ENCODE data around the gene SLC2A13. TPM values are rescaled to one million over a fixed set of nuclear protein-coding genes. Genes with fewer than 3 reads are reported as not detected.

Gene SLC2A13
- total RNA-seq, 1 experiment from 2014 or later = 15.3 TPM

DNA sequence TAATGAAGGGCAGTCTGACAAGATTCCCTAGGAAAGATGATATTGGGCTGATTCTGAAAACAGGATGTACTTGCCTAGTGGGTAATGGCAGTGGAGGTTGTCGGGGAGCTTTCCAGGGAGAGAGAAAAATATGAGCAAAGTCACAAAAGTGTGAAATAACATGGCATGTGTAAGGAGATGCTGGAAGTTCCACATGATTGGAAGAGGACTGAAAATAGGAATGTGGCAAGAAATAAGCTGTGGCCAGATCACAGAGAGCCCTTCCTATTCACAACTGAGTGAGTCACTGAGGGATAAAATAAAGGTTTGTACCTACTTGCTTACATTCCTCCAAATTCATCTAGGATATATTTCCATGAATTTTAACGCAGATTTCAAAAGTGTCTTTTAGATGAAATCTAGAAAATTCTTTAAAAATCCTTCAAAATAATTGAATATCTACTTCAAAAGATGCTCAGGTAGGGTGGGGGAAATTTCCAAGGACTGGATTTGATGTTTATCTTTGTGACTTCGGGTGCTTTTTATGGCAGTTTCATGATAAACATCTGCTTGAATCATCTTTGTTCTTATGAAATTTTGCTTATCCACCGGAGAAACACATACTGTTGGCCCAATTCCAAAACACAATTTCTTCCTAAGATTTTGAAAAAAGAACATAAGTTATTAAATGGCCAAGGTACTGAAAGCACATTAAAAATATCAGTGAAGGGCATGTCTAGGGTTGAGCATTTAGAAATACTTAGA is 36.3 kb upstream of the SLC2A13 start (continued):
- TF ChIP-seq, protein P1, sequence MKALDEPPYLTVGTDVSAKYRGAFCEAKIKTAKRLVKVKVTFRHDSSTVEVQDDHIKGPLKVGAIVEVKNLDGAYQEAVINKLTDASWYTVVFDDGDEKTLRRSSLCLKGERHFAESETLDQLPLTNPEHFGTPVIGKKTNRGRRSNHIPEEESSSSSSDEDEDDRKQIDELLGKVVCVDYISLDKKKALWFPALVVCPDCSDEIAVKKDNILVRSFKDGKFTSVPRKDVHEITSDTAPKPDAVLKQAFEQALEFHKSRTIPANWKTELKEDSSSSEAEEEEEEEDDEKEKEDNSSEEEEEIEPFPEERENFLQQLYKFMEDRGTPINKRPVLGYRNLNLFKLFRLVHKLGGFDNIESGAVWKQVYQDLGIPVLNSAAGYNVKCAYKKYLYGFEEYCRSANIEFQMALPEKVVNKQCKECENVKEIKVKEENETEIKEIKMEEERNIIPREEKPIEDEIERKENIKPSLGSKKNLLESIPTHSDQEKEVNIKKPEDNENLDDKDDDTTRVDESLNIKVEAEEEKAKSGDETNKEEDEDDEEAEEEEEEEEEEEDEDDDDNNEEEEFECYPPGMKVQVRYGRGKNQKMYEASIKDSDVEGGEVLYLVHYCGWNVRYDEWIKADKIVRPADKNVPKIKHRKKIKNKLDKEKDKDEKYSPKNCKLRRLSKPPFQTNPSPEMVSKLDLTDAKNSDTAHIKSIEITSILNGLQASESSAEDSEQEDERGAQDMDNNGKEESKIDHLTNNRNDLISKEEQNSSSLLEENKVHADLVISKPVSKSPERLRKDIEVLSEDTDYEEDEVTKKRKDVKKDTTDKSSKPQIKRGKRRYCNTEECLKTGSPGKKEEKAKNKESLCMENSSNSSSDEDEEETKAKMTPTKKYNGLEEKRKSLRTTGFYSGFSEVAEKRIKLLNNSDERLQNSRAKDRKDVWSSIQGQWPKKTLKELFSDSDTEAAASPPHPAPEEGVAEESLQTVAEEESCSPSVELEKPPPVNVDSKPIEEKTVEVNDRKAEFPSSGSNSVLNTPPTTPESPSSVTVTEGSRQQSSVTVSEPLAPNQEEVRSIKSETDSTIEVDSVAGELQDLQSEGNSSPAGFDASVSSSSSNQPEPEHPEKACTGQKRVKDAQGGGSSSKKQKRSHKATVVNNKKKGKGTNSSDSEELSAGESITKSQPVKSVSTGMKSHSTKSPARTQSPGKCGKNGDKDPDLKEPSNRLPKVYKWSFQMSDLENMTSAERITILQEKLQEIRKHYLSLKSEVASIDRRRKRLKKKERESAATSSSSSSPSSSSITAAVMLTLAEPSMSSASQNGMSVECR (CRISPR knock-in tag; IDR thresholded peaks at IDR 0.05; ENCODE audit: borderline replicate concordance) = no peak

DNA sequence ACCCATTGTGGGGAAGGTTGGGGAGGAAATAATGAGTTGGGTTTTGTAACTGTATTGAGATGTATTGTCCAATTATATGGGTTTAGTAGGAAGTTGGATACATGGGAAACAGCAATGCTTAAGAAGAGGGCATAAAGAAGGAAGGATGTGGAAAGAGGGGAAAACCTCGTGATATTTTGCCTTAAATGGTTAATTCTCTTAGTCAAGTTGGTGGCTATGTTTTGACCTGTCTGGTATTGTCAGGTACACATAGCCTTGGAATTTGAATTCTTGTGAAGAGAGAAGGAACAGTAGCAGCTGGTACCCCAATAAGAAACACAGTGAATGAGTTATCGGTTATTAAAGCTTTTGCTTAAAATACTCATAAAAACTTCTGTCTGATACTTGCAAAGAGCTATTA is 32.6 kb upstream of the SLC2A13 start:
- DNase-seq (ENCODE audit: low spot score) = no peak
- Mint-ChIP-seq H3K27me3 (ENCODE audit: low read depth) (no peaks in the 10 kb centered on the region), H3K4me1 (no peaks in the 10 kb centered on the region), H3K27ac (no peak overlapping the region), H3K36me3 (no peaks in the 10 kb centered on the region), H3K9me3 (no peaks in the 10 kb centered on the region), H3K4me3 (no peak overlapping the region)
- TF ChIP-seq, protein P2, sequence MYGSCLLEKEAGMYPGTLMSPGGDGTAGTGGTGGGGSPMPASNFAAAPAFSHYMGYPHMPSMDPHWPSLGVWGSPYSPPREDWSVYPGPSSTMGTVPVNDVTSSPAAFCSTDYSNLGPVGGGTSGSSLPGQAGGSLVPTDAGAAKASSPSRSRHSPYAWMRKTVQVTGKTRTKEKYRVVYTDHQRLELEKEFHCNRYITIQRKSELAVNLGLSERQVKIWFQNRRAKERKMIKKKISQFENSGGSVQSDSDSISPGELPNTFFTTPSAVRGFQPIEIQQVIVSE (CRISPR knock-in tag; IDR thresholded peaks at IDR 0.05; ENCODE audit: borderline replicate concordance) = no peak
- TF ChIP-seq TCF7 (CRISPR knock-in tag; IDR thresholded peaks at IDR 0.05; ENCODE audit: low read depth) = no peak
- TF ChIP-seq, protein P3, sequence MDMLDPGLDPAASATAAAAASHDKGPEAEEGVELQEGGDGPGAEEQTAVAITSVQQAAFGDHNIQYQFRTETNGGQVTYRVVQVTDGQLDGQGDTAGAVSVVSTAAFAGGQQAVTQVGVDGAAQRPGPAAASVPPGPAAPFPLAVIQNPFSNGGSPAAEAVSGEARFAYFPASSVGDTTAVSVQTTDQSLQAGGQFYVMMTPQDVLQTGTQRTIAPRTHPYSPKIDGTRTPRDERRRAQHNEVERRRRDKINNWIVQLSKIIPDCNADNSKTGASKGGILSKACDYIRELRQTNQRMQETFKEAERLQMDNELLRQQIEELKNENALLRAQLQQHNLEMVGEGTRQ (CRISPR knock-in tag; IDR thresholded peaks at IDR 0.05) = no peak
- no peak for TF ChIP-seq NR3C1 (CRISPR knock-in tag; conservative IDR thresholded peaks at IDR 0.05; ENCODE audit: low read depth)
- TF ChIP-seq ZNF219 (CRISPR knock-in tag; IDR thresholded peaks at IDR 0.05; ENCODE audit: borderline replicate concordance) = no peak
- TF ChIP-seq SOX15 (CRISPR knock-in tag; IDR thresholded peaks at IDR 0.05) = no peak
- TF ChIP-seq TP53 (CRISPR knock-in tag; IDR thresholded peaks at IDR 0.05) = no peak
- TF ChIP-seq, protein P4, sequence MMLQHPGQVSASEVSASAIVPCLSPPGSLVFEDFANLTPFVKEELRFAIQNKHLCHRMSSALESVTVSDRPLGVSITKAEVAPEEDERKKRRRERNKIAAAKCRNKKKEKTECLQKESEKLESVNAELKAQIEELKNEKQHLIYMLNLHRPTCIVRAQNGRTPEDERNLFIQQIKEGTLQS (CRISPR knock-in tag; conservative IDR thresholded peaks at IDR 0.05) = no peak
- no peak for TF ChIP-seq KAT7 (CRISPR knock-in tag; IDR thresholded peaks at IDR 0.05; ENCODE audit: borderline replicate concordance)
- TF ChIP-seq FOXP1 (CRISPR knock-in tag; IDR thresholded peaks at IDR 0.05; ENCODE audit: borderline replicate concordance) = no peak
- TF ChIP-seq NR2C2 (CRISPR knock-in tag; IDR thresholded peaks at IDR 0.05) = no peak
- no peak for TF ChIP-seq SMAD4 (CRISPR knock-in tag; IDR thresholded peaks at IDR 0.05)
- TF ChIP-seq ZNF396 (CRISPR knock-in tag; IDR thresholded peaks at IDR 0.05; ENCODE audit: borderline replicate concordance) = no peak
- no peak for TF ChIP-seq ESRRA (CRISPR knock-in tag; IDR thresholded peaks at IDR 0.05; ENCODE audit: borderline replicate concordance)
- TF ChIP-seq, protein P5, sequence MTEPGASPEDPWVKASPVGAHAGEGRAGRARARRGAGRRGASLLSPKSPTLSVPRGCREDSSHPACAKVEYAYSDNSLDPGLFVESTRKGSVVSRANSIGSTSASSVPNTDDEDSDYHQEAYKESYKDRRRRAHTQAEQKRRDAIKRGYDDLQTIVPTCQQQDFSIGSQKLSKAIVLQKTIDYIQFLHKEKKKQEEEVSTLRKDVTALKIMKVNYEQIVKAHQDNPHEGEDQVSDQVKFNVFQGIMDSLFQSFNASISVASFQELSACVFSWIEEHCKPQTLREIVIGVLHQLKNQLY (CRISPR knock-in tag; IDR thresholded peaks at IDR 0.05) = no peak
- TF ChIP-seq, protein P6, sequence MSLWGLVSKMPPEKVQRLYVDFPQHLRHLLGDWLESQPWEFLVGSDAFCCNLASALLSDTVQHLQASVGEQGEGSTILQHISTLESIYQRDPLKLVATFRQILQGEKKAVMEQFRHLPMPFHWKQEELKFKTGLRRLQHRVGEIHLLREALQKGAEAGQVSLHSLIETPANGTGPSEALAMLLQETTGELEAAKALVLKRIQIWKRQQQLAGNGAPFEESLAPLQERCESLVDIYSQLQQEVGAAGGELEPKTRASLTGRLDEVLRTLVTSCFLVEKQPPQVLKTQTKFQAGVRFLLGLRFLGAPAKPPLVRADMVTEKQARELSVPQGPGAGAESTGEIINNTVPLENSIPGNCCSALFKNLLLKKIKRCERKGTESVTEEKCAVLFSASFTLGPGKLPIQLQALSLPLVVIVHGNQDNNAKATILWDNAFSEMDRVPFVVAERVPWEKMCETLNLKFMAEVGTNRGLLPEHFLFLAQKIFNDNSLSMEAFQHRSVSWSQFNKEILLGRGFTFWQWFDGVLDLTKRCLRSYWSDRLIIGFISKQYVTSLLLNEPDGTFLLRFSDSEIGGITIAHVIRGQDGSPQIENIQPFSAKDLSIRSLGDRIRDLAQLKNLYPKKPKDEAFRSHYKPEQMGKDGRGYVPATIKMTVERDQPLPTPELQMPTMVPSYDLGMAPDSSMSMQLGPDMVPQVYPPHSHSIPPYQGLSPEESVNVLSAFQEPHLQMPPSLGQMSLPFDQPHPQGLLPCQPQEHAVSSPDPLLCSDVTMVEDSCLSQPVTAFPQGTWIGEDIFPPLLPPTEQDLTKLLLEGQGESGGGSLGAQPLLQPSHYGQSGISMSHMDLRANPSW (CRISPR knock-in tag; conservative IDR thresholded peaks at IDR 0.05; ENCODE audit: low read depth) = no peak
- no peak for TF ChIP-seq NFYB (CRISPR knock-in tag; conservative IDR thresholded peaks at IDR 0.05; ENCODE audit: low read depth)
- no peak for ATAC-seq
- POLR2A ChIA-PET = no interaction called here
- CTCF ChIA-PET = no interaction called here
